ENCODE data around the gene PTPRS. TPM values are rescaled to one million over a fixed set of nuclear protein-coding genes. Genes with fewer than 3 reads are reported as not detected.

Gene PTPRS
- total and polyA plus RNA-seq, 2 of the 8 experiments (the other 6 are each of a cell fraction or from before 2014, with no cell fraction given): 96.8 to 223 TPM

DNA sequence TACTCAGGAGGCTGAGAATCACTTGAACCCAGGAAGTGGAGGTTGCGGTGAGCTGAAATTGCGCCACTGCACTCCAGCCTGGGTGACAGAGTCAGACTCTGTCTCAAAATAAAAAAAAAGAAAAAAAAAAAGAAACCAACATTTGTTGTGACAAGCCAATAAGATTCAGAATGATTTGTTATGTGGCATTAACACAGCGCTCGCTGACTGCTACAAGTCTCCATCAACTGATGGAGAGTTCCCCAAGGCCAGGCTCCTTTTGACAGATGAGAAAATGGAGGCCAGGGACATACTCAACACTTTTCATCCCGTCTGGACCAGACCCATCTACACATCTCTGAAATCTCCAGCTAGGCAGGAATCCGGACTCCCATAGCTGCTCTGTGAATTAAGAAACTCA lies 48.7 kb upstream of the PTPRS start:
- H4K5ac ChIP-seq (ENCODE audit: insufficient read length, low read depth, low read length): no peak overlapping the region
- no peaks in the 10 kb centered on the region for H4K20me1 ChIP-seq (replicated peaks in 1 of 2; ENCODE audit: control insufficient read depth in 1 of 2, insufficient read depth in 2 of 2, low read length in 2 of 2)
- H3K23ac ChIP-seq (ENCODE audit: insufficient read length): no peak overlapping the region
- H3K56ac ChIP-seq (replicated peaks; ENCODE audit: insufficient read length, low read depth, low read length): no peak overlapping the region
- no peak overlapping the region for H4K8ac ChIP-seq (ENCODE audit: extremely low read depth, insufficient read depth, low read length)
- no peaks in the 10 kb centered on the region for H3K36me3 ChIP-seq (ENCODE audit: control insufficient read depth in 2 of 4, insufficient read depth in 4 of 4, low read length in 3 of 4)
- no peak overlapping the region for H3K14ac ChIP-seq (ENCODE audit: insufficient read length)
- no peak overlapping the region for H4K91ac ChIP-seq (replicated peaks; ENCODE audit: insufficient read length, low read length)
- H3K27ac ChIP-seq (ENCODE audit: low read depth, low read length): no peak overlapping the region
- no peak overlapping the region for H3K9ac ChIP-seq (replicated peaks in 1 of 4; ENCODE audit: extremely low read depth in 1 of 4, low read depth in 3 of 4, low read length in 3 of 4)
- no peaks in the 10 kb centered on the region for H3K23me2 ChIP-seq (ENCODE audit: low read depth, low read length)
- H2BK5ac ChIP-seq (ENCODE audit: low read depth, low read length): no peak overlapping the region
- no peaks in the 10 kb centered on the region for H3K9me3 ChIP-seq (ENCODE audit: insufficient read depth in 2 of 2, low read depth in 1 of 2, low read length in 1 of 2)
- H3K4me2 ChIP-seq (ENCODE audit: insufficient read depth in 1 of 2, low read depth in 2 of 2, low read length in 2 of 2): no peak overlapping the region
- CTCF ChIA-PET (ENCODE audit: partially characterized antibody): interaction anchor here (1.0 to 1.9 kb wide), 5 partner anchors 8 to 86 kb away, joined by 3 to 7 read pairs (median 4); no protein-coding TSS in a partner anchor
- POLR2A ChIA-PET (ENCODE audit: partially characterized antibody): interaction anchor here (0.8 to 1.2 kb wide), 2 partner anchors 9 to 96 kb away, joined by 3 to 5 read pairs; no protein-coding TSS in a partner anchor
- no peaks in the 10 kb centered on the region; a peak in 2 of 7 replicates for H3K4me1 ChIP-seq (replicated peaks in 1 of 4; ENCODE audit: control insufficient read depth in 3 of 4, insufficient read depth in 4 of 4, low read length in 3 of 4)
- H2AK5ac ChIP-seq (ENCODE audit: low read depth, low read length): no peak overlapping the region
- H2AFZ ChIP-seq (ENCODE audit: low read length): no peak overlapping the region
- no peaks in the 10 kb centered on the region for H3K79me1 ChIP-seq (ENCODE audit: low read depth, low read length)
- H3K18ac ChIP-seq (ENCODE audit: extremely low read depth, low read length): no peak overlapping the region
- DNase-seq (ENCODE audit: low read depth in 1 of 2, low spot score in 2 of 2) (no peak), FAIRE-seq (no peak)
- no peaks in the 10 kb centered on the region for H3K27me3 ChIP-seq (replicated peaks in 1 of 4; ENCODE audit: control insufficient read depth in 3 of 4, extremely low read depth in 1 of 4, insufficient read depth in 3 of 4, low read length in 3 of 4)
- no peak overlapping the region for H2BK120ac ChIP-seq (replicated peaks; ENCODE audit: low read depth, low read length)
- H2BK12ac ChIP-seq (ENCODE audit: low read depth, low read length): no peak overlapping the region
- no peak for TF ChIP-seq ZNF274 (IDR thresholded peaks at IDR 0.05; ENCODE audit: borderline replicate concordance, extremely low read depth, low read length)
- TF ChIP-seq SIN3A (conservative IDR thresholded peaks at IDR 0.05 in 1 of 2, IDR thresholded peaks at IDR 0.05 in 1 of 2; ENCODE audit: low read depth in 1 of 2, low read length in 2 of 2): no peak
- no peak for TF ChIP-seq USF2 (IDR thresholded peaks at IDR 0.05; ENCODE audit: low read length)
- TF ChIP-seq MAX (IDR thresholded peaks at IDR 0.05): no peak
- no peak for TF ChIP-seq TBP (IDR thresholded peaks at IDR 0.05; ENCODE audit: low read depth, low read length)
- no peak for TF ChIP-seq CHD1 (IDR thresholded peaks at IDR 0.05; ENCODE audit: low read depth, low read length)
- no peak for TF ChIP-seq ATF2 (IDR thresholded peaks at IDR 0.05; ENCODE audit: low read length)
- TF ChIP-seq TCF12 (IDR thresholded peaks at IDR 0.05; ENCODE audit: low read depth, low read length): no peak
- H2BK20ac ChIP-seq (ENCODE audit: low read length): no peak overlapping the region
- H3K4ac ChIP-seq (replicated peaks; ENCODE audit: insufficient read length, low read depth, low read length): no peak overlapping the region
- no peak overlapping the region for H2BK15ac ChIP-seq (ENCODE audit: low read length)
- no peak overlapping the region for H3K4me3 ChIP-seq (ENCODE audit: extremely low read depth in 1 of 4, insufficient read depth in 2 of 4, low read depth in 3 of 4, low read length in 4 of 4)
- no peaks in the 10 kb centered on the region for H3K79me2 ChIP-seq (ENCODE audit: control insufficient read depth in 1 of 2, insufficient read depth in 2 of 2, low read length in 2 of 2)
- WGBS, 2 experiments (ENCODE audit: extremely low coverage in 1 of 2, insufficient coverage in 1 of 2, insufficient read length in 1 of 2, insufficient replicate concordance in 2 of 2, low coverage in 1 of 2, low lambda C conversion rate in 2 of 2, missing lambda C conversion rate in 1 of 2): 90% methylated on average over 6 of the region's 6 CpGs; no CpG with 5 or more reads in 1 of the 2 experiments

Data from H1 (cell line).